T-helper 2 cell treated with Interferon-gamma antibody and Interleukin-4, amounts not matched to agents 5 μg/mL and 100 μg/mL, for 36 hours (primary cell): ENCODE results near the gene DCPS.
"Not testable (repeated sequence)": the region's sequence is repeated elsewhere in the genome, so short reads cannot be mapped to it uniquely, and the experiment has no call there.

Experiments
- DNase-seq: peaks from one replicate; pipeline ENCODE4 v3.0.0; 2021; ENCODE audit warnings: low spot score
- H3K27ac Mint-ChIP-seq: one replicate; pipeline ENCODE4 v1.8.0; 2021; ENCODE audit warnings: mild to moderate bottlenecking, mixed read lengths
- H3K27me3 Mint-ChIP-seq: one replicate; pipeline ENCODE4 v1.8.0; 2021; ENCODE audit warnings: low read depth, mixed read lengths
- H3K36me3 Mint-ChIP-seq: one replicate; pipeline ENCODE4 v1.8.0; 2021; ENCODE audit warnings: low read depth, mixed read lengths
- H3K4me1 Mint-ChIP-seq: one replicate; pipeline ENCODE4 v1.8.0; 2021; ENCODE audit warnings: low read depth, mixed read lengths
- H3K4me3 Mint-ChIP-seq: one replicate; pipeline ENCODE4 v1.8.0; 2022; ENCODE audit warnings: mild to moderate bottlenecking, moderate library complexity, mixed read lengths
- H3K9me3 Mint-ChIP-seq: one replicate; pipeline ENCODE4 v1.8.0; 2021; ENCODE audit warnings: mixed read lengths

DCPS gene

DNA sequence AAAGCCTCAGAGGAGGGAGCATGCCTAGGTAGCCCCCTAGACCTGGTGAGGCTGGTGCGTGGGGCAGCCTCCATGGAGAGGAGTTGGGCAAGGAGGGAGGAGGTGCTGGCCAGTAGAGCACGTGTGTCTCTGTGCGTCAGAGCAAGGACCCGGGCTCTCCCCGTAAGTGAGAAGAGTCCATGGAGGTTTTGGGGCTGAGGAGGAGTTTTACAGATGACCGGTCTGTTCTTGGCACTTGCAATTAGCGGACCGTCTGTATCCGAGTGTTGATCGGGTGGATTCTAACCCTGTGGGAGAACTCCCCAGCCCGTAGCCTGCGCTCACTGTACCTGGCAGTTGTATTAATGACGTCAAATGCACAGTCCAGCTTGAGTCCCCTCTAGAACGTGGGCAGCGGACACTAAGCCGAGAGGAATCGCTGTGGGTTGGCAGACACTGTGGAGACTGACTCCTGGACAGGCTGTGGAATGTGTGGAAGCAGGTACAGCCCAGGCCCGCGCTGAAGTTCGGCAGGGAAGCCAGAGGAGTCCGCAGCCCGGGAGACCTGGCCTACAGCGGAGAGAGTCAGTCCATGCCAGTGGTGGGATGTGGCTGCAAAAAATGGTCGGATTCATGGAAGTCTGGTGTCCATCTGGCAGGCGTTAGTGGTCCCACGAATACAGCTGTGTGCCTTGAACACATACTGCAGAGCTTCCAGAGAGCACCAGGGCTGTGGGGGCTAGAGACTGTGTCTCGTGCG is 70.9 kb downstream of the DCPS start:
- not testable (repeated sequence) for DNase-seq, H3K9me3 Mint-ChIP-seq, H3K4me1 Mint-ChIP-seq, H3K27me3 Mint-ChIP-seq, H3K27ac Mint-ChIP-seq, H3K4me3 Mint-ChIP-seq, H3K36me3 Mint-ChIP-seq

DNA sequence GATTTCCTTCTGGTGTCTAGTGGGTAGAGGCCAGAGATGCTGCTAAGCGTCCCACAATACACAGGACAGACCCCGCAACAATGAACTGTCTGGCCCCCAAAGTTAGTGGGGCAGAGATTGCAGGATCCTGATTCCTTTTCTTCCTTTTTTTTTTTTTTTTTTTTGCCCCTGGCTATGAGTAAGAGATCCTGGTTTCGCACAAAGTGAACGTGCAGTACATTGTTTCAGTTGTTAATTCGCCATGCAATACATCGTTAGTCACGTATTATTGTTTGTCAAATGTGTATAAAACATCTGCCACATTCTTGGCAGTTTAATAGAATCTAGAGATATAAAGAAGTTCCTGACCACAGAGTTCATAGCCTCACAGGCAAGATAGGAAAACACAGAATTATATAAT is 71.9 kb downstream of the DCPS start:
- H3K4me3 Mint-ChIP-seq = no peak overlapping the region
- no peaks in the 10 kb centered on the region for H3K4me1 Mint-ChIP-seq
- DNase-seq = no peak
- H3K9me3 Mint-ChIP-seq = no peaks in the 10 kb centered on the region
- no peak overlapping the region for H3K27ac Mint-ChIP-seq
- no peaks in the 10 kb centered on the region for H3K27me3 Mint-ChIP-seq
- no peaks in the 10 kb centered on the region for H3K36me3 Mint-ChIP-seq

DNA sequence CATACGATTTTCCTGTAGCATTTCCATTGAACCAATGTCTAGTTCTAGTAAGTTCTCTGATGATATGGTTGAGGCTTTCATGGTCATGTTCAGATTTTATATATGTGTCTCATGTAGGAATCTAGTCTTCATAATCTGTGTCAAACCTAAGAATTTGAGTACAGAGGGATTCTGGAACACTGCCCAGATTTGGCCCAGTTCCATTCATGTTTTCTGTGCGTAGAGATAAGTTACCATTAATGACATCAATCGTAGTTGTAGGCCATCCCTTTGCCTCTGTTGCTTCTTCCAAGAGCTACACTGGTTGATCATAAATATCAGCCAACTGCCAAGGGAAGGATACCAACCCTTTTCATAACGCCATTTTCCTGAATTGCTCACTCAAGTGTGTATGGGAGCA is 74.9 kb downstream of the DCPS start:
- Mint-ChIP-seq H3K9me3 (no peaks in the 10 kb centered on the region), H3K27me3 (no peaks in the 10 kb centered on the region), H3K4me1 (no peaks in the 10 kb centered on the region), H3K27ac (no peak overlapping the region), H3K36me3 (no peaks in the 10 kb centered on the region), H3K4me3 (no peak overlapping the region)
- DNase-seq = no peak

DNA sequence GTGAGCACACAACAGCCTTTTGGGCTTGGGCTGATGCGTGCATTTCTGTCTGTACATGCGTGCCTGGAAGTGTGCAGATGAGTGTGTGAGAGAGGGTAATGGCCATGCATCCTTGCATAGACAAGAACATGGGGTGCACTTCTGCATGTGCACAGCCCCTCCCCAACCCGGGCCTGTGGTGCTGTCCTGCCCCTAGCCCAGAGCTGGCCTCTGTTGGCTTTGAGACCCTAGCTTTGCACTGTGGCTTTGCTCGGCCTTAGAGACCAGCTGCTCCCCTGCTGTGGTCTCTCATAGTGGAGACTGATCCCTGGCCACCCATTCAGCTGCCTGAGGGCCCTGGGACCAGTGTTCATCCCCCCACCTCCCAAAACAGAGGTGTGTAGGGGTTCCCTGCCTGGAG is 77.0 kb downstream of the DCPS start:
- H3K9me3 Mint-ChIP-seq = no peaks in the 10 kb centered on the region
- no peak for DNase-seq
- H3K36me3 Mint-ChIP-seq = no peaks in the 10 kb centered on the region
- no peak overlapping the region for H3K4me3 Mint-ChIP-seq
- H3K27me3 Mint-ChIP-seq = no peaks in the 10 kb centered on the region
- no peak overlapping the region for H3K27ac Mint-ChIP-seq
- H3K4me1 Mint-ChIP-seq = no peaks in the 10 kb centered on the region

DNA sequence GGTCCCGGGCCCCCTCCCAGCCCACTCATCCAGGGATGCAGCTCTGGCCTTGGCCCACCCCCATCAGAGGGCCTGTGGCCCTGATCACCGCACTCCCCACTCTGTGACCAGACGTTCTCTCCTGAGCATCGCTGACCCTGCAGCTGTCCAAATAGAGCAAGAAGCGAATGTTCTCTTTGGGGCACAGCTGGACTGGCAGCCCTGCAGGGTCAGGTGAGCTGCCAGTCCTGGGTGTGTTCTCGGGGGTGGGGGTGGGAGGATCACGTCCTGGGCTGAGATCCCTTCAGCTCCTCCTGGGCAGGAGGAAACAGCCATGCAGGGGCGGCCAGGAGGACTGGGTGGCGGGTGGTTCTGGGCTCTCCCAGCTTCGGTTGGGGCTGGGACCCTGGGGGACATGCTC is 78.1 kb downstream of the DCPS start:
- H3K9me3 Mint-ChIP-seq, H3K4me3 Mint-ChIP-seq, DNase-seq, H3K27me3 Mint-ChIP-seq, H3K27ac Mint-ChIP-seq, H3K4me1 Mint-ChIP-seq, H3K36me3 Mint-ChIP-seq: not testable (repeated sequence)

DNA sequence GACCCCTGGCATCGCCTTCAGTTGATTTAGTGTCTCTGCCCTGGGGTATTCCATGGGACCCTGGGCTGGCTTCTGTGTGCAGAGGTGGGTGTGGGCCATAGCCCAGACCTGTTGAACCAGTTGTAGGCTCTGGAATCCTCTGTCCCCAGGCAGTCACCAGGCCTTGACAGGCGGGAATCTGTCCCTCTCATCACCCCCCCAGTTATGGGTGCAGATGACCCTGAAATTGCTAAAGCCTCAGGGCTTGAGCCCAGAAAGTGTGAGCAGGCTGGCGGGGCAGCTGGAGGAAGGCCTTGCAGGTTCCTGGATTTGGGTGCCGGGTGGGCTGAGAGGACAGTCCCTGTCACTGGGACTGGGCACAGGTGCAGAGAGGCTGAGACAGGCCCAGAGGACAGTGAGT is 78.8 kb downstream of the DCPS start:
- H3K27ac Mint-ChIP-seq, DNase-seq, H3K27me3 Mint-ChIP-seq, H3K4me1 Mint-ChIP-seq, H3K9me3 Mint-ChIP-seq, H3K4me3 Mint-ChIP-seq, H3K36me3 Mint-ChIP-seq: not testable (repeated sequence)

DNA sequence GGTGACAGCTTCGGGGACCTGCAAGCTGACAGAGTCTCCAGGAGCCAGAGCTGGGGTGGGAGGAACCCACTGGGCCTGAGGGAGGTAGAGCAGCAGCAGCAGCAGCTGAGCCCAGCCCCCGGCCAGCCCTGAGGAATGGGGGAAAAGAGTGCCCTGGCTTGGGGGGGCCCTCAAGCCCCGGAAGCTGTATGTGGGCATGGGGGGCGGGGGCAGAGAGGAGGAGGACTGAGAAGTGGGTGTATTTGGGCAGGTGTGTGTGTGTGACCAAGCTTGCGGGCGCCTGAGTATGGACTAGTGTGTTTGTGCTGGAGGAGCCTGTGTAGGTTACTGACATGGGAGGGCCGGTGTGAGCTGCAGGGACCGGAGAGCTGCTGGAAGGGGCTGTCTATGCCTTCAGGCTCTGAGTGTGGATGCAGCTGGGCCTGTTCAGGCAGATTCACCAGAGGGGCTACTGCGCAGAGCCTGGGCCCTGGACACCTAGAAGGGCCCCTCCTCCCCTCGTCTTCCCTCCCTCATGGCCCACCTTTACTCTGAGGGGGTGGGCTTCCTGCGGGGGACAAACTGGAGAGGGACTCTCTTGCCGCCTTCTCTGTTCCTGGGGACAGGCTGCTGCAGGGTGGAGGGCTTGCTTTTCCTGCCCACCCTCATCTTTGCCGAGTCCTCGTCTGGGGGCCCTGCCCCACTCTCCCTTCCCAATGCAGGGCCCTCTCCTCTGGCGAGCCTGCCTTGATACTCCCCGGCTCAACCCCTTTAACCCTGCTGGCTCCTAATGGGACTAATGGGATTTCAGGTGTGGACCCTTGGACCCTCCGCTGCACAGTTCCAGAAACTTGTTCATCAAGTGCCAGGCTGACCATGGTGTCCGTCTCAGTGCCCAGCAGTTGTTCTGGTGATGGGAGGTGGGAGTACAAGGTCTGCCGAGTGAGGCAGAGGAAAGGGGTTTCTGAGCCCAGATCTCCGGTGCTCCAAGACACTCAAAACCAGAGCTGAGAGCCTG is 79.8 kb downstream of the DCPS start:
- Mint-ChIP-seq H3K9me3 (no peaks in the 10 kb centered on the region), H3K27ac (no peak overlapping the region), H3K36me3 (no peaks in the 10 kb centered on the region), H3K4me1 (no peaks in the 10 kb centered on the region), H3K4me3 (no peak overlapping the region), H3K27me3 (no peaks in the 10 kb centered on the region)
- no peak for DNase-seq

DNA sequence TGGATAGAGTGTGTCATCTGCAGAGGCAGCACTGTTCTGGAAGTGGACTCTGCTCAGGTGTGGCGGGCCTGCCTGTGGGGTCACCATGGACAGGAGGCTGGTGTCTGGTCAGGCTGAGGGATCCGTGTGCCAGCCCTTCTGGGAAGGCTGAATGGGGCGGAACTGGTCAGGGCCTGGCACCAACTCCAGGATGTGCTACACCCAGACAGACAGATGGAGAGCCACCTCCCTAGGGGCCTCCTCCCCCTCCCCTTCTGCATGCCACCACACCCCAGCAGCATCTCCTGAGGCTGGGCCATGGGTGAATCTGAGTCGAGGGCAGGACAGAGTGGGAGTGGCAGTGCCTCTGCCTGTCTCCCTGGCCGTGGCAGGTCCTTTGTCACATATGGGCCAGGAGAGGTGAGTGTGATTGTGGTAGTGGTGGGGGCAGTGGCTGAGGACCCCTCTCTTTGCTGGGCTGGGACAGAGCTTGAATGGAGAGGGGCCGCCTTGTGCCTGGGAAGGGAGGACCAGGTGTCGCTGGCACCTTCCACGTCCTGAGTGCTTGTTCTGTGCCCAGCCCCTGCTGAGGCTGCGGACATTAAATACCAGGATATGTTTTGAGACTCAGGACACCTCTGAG is 80.7 kb downstream of the DCPS start:
- no peak overlapping the region for H3K27ac Mint-ChIP-seq
- no peak overlapping the region for H3K4me3 Mint-ChIP-seq
- H3K4me1 Mint-ChIP-seq = no peaks in the 10 kb centered on the region
- H3K36me3 Mint-ChIP-seq = no peaks in the 10 kb centered on the region
- no peak for DNase-seq
- H3K9me3 Mint-ChIP-seq = no peaks in the 10 kb centered on the region
- H3K27me3 Mint-ChIP-seq = no peaks in the 10 kb centered on the region

DNA sequence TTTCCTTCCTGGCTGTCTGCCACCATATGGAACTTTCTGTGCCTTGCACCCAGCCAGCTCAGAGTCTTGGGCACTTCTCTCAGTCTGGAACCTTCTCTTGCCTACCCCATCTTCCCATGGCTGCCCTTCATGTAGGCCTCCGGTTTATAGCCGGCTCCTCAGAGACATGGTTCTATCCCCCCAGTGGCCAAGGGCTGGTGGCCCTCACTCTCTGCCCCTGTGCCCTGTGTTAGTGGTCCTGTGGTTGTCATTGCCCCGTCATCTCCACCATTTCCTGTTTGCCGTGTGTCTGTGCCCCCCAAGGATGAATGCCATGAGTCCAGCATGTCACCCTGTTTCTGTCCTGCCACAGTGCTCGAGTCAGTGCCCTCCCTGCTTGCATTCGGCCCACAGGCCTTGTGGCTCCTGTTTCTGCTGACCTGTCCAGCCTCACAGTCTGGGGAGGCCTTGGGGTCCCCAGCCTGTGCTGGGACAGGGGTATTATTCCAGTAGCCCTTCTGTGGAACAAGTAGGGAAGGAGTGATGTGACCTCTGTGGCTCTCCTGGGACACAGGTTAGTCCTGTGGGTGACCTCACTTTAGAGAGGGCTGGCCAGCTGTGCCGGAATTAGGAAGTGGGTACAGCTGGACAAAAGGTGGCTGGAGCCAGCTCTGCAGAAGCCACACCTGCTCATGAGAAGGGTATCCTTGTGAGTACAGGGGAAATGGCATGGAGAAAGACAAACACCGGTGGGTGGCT is 82.3 kb downstream of the DCPS start:
- no peak overlapping the region for H3K4me3 Mint-ChIP-seq
- H3K4me1 Mint-ChIP-seq = no peaks in the 10 kb centered on the region
- no peaks in the 10 kb centered on the region for H3K27me3 Mint-ChIP-seq
- no peaks in the 10 kb centered on the region for H3K9me3 Mint-ChIP-seq
- H3K36me3 Mint-ChIP-seq = no peaks in the 10 kb centered on the region
- H3K27ac Mint-ChIP-seq = no peak overlapping the region
- no peak for DNase-seq

DNA sequence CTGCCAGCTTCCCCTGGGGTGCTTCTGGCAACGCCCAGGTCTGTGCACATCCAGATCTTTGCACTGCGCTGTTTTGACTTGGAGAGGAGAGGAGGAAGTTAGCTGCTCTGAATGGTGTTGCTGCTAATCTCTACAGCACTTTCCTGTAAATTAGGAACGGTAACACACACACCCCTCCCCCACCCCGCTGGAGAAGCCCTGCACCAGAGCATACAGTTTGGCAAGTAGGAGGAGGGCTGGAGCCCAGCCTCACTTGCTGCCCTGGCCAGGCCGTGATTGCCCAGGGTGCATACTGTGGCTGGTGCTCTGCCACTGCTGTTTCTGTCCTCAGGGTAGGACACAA is 82.8 kb downstream of the DCPS start:
- H3K4me1 Mint-ChIP-seq, H3K9me3 Mint-ChIP-seq, H3K36me3 Mint-ChIP-seq, H3K27ac Mint-ChIP-seq, H3K4me3 Mint-ChIP-seq, H3K27me3 Mint-ChIP-seq, DNase-seq: not testable (repeated sequence)

DNA sequence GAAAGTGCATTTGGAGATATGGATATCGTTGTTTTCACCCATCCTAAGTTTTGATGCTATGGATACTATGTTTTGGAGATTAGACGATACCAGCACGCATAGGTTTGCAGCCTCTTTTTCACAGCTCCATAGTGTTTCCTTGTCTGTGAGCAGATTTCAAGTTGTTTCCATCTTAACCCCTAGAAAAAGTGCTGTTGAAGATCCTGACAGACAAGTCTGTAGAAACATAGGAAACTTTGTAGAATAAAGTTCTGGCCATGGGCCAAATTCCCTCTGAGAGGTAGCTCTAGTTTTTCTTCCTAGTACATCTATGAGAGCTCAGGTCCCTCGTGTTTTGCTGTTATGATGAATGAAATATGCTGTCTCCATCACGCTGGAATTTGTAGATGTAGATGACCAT is 84.0 kb downstream of the DCPS start:
- no peaks in the 10 kb centered on the region for H3K4me1 Mint-ChIP-seq
- H3K4me3 Mint-ChIP-seq = no peak overlapping the region
- H3K27ac Mint-ChIP-seq = no peak overlapping the region
- H3K27me3 Mint-ChIP-seq = no peaks in the 10 kb centered on the region
- no peak for DNase-seq
- no peaks in the 10 kb centered on the region for H3K36me3 Mint-ChIP-seq
- H3K9me3 Mint-ChIP-seq = no peaks in the 10 kb centered on the region

DNA sequence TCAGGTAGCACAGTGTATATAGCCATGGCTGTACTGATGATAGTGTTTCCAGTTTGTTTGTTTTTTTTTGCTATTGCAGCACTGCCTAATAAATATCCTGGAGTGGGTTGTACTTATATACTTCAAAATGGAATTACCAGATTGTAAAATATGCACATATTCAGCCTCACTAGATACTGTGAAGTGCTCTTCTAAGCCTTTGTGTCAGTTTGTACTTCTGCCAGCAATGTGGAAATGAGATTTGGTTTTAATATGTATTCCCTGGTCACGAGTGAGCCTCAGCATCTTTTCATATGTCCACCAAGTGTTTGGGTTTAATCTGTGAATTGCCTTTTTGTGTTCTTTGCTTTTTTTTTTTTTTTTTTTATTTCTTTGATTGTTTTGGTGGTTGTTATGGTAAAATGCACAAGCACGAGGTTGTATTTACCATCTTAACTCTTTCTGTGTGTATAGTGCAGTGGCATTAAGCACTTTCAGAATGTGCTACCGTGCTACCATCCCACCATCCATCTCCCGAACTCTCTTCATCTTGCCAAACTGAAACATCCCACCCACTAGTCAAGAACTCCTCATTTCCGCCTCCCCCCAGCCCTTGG is 86.5 kb downstream of the DCPS start:
- H3K27me3 Mint-ChIP-seq = no peaks in the 10 kb centered on the region
- no peaks in the 10 kb centered on the region for H3K9me3 Mint-ChIP-seq
- no peak for DNase-seq
- no peaks in the 10 kb centered on the region for H3K4me1 Mint-ChIP-seq
- H3K27ac Mint-ChIP-seq = no peak overlapping the region
- no peaks in the 10 kb centered on the region for H3K36me3 Mint-ChIP-seq
- no peak overlapping the region for H3K4me3 Mint-ChIP-seq

DNA sequence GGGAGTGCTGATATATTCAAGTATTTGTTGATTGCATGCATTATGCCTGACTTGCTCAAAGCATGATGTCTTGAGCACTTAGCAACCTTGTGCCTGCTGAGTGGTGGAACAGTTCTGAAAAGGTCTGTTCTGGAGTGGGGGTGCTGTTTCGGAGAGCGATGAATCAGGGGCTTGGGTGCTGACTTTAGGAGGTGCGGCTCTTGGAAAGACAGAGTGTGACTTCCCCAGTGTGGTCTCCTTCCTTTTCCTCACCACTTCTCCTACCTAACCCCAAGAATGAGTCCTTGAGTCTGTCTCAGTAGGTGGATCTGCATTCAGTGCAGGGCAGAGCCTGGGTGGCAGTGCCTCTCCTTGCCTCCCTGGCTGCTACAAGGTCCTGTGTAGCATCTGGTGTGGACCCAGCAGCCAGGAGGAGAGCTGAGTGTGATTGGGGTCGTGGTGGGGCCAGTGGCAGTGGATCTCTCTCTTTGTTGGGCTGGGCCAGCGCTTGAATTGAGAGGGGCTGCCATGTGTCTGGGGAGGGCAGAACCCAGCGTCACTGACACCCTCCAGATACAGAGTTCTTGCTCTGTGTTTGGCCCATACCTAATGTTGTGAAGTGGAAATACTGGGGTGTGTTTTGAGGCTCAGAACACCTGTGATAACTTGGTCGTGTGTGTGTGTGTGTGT is 87.6 kb downstream of the DCPS start:
- Mint-ChIP-seq H3K27me3 (no peaks in the 10 kb centered on the region), H3K9me3 (no peaks in the 10 kb centered on the region), H3K4me3 (no peak overlapping the region), H3K36me3 (no peaks in the 10 kb centered on the region), H3K4me1 (no peaks in the 10 kb centered on the region), H3K27ac (no peak overlapping the region)
- no peak for DNase-seq
